ENCODE measurements around the gene LIMS3.
"Not testable (repeated sequence)": the region's sequence is repeated elsewhere in the genome, so short reads cannot be mapped to it uniquely, and the experiment has no call there.

Gene LIMS3, protein sequence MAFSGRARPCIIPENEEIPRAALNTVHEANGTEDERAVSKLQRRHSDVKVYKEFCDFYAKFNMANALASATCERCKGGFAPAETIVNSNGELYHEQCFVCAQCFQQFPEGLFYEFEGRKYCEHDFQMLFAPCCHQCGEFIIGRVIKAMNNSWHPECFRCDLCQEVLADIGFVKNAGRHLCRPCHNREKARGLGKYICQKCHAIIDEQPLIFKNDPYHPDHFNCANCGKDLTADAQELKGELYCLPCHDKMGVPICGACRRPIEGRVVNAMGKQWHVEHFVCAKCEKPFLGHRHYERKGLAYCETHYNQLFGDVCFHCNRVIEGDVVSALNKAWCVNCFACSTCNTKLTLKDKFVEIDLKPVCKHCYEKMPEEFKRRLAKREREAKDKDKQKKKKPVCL

DNA sequence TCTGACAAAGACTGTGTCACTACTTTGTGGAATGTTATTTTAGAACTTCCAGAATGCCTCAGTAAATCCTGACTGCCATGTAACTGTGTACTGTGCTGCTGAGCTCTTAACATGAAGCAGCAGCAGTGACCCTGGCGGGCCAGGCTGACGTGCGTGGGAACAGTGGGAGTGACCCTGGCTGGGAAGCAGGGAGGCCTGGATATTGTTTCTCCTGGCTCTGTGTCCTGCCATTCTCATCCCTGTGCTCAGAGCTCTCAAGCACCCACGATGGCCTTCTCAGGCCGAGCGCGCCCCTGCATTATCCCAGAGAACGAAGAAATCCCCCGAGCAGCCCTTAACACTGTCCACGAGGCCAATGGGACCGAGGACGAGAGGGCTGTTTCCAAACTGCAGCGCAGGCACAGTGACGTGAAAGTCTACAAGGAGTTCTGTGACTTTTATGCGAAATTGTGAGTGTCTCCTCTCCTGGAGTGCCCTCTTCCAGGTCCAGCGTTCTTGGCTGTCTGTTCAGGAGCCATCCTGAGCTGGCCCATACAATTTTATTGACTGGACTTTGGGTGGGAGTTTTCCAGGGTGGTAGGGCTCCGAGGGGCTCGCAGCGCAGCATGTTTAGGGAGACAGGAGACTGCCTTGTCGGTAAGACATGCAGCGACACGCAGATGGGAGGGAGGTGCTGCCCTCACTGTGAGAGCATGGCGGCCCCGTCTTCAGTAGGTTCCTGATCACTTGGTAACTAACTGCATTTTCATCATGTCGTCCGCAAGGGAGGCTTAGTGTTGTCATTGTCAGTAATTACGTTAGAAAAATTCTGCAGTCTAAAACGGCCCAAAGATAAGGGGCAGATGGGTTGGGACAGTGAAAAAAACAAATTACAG, at the start of gene LIMS3:
Gene LIMS3, plus strand, starts transcription at position 227 of the 875 bp plus-strand sequence. Its CDS starts 41 bp downstream, at position 268.
- H3K27ac ChIP-seq; H3K4me1 ChIP-seq (ENCODE audit: control insufficient read depth in 1 of 2, insufficient read depth in 1 of 2, low read depth in 1 of 2, low read length in 1 of 2); H3K27me3 ChIP-seq; H3K36me3 ChIP-seq; H3K4me3 ChIP-seq (ENCODE audit: low read depth in 1 of 2, low read length in 1 of 2); H3K9me3 ChIP-seq: not testable (repeated sequence)

DNA sequence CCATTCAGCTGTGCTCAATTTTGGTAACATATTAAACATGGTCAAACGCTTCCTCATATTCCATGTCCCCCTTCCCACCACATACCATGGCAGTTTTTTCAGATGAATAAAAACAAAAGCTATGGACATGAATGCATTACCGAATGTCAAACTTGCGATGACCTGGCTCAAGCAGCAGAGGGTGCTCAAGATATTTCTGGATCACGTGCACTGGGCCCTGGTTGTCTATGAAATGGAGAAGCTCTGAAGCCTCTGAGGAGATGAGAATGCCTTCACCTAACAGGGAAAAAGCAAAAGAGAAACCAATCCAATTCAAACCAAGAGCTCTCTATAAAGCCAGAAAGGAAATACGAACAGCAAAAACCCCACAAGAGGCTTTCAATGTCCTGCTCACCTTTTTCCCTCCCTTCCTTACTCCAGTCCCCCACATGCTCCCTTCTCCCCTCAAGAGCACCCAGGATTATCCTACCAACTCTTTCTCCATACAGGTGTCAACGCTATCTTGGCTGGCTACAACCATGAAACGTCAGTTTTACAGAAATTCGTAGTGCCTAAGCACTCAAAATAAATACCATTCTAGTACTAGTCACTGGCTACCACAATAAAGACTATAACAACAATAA, 27.2 kb upstream of the LIMS3 start:
- not testable (repeated sequence) for H3K27ac ChIP-seq; H3K4me3 ChIP-seq (ENCODE audit: low read depth in 1 of 2, low read length in 1 of 2); H3K27me3 ChIP-seq; H3K9me3 ChIP-seq; H3K36me3 ChIP-seq; H3K4me1 ChIP-seq (ENCODE audit: control insufficient read depth in 1 of 2, insufficient read depth in 1 of 2, low read depth in 1 of 2, low read length in 1 of 2)

DNA sequence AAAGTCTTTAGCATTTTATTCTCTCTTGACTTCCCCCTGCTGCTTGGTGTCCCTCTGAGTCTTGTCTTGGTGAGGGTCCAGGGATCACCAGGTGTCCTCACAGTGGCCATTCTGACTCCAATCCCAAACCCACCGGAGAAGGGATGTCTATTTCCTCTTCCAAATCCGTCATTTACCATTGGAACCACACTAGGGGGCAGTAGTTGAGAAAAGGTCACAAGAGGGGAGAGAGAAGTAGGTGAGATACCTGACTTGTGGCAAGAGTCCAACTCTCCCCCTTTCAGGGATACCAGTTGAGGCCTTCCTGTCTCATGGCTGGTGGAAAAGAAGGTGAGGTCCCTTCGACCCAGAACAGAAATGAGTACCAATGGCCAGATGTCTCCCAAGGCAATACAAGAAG, 21.9 kb upstream of the LIMS3 start:
- H3K27me3 ChIP-seq; H3K36me3 ChIP-seq; H3K9me3 ChIP-seq; H3K27ac ChIP-seq; H3K4me3 ChIP-seq (ENCODE audit: low read depth in 1 of 2, low read length in 1 of 2); H3K4me1 ChIP-seq (ENCODE audit: control insufficient read depth in 1 of 2, insufficient read depth in 1 of 2, low read depth in 1 of 2, low read length in 1 of 2): not testable (repeated sequence)

DNA sequence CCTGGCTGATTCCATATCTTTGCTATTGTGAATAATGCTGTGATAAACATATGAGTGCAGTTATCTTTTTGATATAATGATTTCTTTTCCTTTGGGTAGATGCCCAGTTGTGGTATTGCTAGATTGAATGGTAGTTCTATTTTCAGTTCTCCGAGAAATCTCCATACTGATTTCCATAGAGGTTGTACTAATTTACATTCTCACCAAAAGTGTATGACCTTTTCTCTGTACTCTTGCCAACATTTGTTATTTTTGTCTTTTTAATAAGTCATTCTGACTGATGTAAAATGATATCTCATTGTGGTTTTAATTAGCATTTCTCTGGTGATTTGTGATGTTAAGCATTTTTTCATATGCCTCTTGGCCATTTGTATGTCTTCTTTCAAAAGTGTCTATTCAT, 16.4 kb upstream of the LIMS3 start:
- H3K4me3 ChIP-seq (ENCODE audit: low read depth in 1 of 2, low read length in 1 of 2); H3K9me3 ChIP-seq; H3K27me3 ChIP-seq; H3K27ac ChIP-seq; H3K36me3 ChIP-seq; H3K4me1 ChIP-seq (ENCODE audit: control insufficient read depth in 1 of 2, insufficient read depth in 1 of 2, low read depth in 1 of 2, low read length in 1 of 2): not testable (repeated sequence)

DNA sequence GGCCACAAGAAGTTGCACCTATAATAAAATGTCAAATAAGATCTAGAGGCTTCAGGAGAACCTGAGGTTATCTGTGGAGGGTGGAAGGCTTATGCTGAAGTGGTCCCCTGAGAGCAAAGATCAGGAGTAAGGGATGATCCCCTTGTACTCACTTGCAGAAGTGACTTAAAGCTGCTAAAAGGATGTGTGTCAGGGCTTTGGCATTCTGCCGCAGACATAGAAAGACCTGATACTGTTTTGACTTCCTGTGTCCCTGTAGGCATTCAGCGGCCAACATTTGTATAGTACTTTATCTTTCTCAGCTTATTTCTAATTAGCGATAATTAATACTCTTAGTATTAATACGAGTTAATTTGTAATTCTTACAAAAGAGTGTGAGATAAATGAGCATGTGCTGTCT, 10.1 kb upstream of the LIMS3 start:
- not testable (repeated sequence) for H3K27me3 ChIP-seq; H3K4me1 ChIP-seq (ENCODE audit: control insufficient read depth in 1 of 2, insufficient read depth in 1 of 2, low read depth in 1 of 2, low read length in 1 of 2); H3K36me3 ChIP-seq; H3K9me3 ChIP-seq; H3K4me3 ChIP-seq (ENCODE audit: low read depth in 1 of 2, low read length in 1 of 2); H3K27ac ChIP-seq

DNA sequence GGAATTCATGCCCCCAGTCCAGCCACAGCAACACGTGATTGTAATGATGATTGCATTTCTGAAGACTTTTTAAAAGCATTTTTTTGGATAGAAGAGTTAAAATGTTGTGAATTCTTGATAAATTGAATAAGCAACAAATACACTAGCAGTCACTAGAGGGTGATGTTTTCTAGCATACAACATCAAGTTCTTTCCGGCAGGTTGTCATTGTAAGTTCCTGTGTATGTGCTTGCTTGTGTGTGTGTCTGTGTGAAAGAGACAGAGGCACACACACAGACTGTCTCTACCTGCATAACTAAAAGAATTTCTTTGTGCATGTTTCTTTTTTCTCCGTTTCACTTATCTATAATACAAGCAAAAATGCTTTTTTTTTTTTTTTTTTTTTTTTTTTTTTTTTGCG, 8.6 kb upstream of the LIMS3 start:
- H3K4me1 ChIP-seq (ENCODE audit: control insufficient read depth in 1 of 2, insufficient read depth in 1 of 2, low read depth in 1 of 2, low read length in 1 of 2); H3K4me3 ChIP-seq (ENCODE audit: low read depth in 1 of 2, low read length in 1 of 2); H3K9me3 ChIP-seq; H3K36me3 ChIP-seq; H3K27me3 ChIP-seq; H3K27ac ChIP-seq: not testable (repeated sequence)

DNA sequence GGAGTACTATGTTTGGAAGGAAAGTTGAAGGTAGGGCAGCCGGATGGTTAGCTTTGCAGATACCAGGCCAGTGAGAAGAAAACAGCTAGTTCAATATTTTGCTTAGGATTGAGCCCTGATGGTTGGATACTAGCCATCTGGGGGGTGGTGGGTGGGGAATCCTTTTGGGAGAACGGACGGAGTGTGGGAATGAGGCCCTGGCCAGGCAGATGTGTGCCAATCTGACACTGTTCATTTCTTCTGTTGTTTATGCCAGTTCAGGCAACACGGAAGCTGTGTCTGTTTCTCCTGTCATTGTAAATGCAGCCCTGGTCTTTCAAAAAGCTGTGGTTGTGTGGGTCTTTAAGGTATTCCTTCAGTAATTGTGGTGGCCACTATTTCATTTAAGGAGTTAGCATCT, 7.5 kb upstream of the LIMS3 start:
- not testable (repeated sequence) for H3K4me1 ChIP-seq (ENCODE audit: control insufficient read depth in 1 of 2, insufficient read depth in 1 of 2, low read depth in 1 of 2, low read length in 1 of 2); H3K4me3 ChIP-seq (ENCODE audit: low read depth in 1 of 2, low read length in 1 of 2); H3K36me3 ChIP-seq; H3K27ac ChIP-seq; H3K9me3 ChIP-seq; H3K27me3 ChIP-seq

DNA sequence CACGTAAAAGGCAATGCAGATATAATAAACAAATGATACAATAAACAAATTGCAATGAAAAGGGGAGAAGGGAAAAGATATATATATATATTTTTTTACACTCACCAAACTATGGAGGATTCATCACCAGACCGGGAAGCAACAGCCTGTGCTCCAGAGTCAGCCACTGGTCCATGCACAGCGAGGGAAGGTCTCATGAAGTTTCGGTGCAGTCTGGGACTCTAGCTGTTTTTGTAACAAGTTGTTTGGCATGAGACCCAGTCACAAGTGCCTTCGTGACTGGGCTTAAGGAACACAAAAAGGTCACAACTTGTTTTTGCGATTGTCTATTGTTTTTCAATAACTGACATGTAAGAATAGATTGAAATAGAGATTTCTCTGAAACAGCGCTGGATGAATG, 4.8 kb upstream of the LIMS3 start:
- not testable (repeated sequence) for H3K9me3 ChIP-seq; H3K4me3 ChIP-seq (ENCODE audit: low read depth in 1 of 2, low read length in 1 of 2); H3K36me3 ChIP-seq

DNA sequence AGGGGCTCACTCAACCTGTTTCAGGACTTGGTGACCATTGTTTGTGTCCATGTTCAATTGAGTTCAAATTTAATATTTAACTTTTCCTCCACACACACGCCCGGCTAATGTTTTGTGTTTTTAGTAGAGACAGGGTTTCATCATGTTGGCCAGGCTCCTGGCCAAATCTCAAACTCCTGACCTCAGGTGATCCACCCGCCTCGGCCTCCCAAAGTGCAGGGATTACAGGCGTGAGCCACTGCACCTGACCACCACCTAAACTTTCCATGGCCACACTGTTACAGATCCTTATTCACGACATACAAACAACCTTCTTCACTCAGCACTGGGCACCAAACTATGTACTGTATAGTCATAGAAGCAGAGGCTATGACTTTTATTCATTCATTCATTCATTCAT, 4.3 kb upstream of the LIMS3 start:
- not testable (repeated sequence) for H3K9me3 ChIP-seq; H3K4me1 ChIP-seq (ENCODE audit: control insufficient read depth in 1 of 2, insufficient read depth in 1 of 2, low read depth in 1 of 2, low read length in 1 of 2); H3K36me3 ChIP-seq; H3K27ac ChIP-seq; H3K4me3 ChIP-seq (ENCODE audit: low read depth in 1 of 2, low read length in 1 of 2); H3K27me3 ChIP-seq

More for the DNA sequence above, 4.8 kb upstream of the LIMS3 start:
- not testable (repeated sequence) for H3K27ac ChIP-seq; H3K27me3 ChIP-seq; H3K4me1 ChIP-seq (ENCODE audit: control insufficient read depth in 1 of 2, insufficient read depth in 1 of 2, low read depth in 1 of 2, low read length in 1 of 2)

DNA sequence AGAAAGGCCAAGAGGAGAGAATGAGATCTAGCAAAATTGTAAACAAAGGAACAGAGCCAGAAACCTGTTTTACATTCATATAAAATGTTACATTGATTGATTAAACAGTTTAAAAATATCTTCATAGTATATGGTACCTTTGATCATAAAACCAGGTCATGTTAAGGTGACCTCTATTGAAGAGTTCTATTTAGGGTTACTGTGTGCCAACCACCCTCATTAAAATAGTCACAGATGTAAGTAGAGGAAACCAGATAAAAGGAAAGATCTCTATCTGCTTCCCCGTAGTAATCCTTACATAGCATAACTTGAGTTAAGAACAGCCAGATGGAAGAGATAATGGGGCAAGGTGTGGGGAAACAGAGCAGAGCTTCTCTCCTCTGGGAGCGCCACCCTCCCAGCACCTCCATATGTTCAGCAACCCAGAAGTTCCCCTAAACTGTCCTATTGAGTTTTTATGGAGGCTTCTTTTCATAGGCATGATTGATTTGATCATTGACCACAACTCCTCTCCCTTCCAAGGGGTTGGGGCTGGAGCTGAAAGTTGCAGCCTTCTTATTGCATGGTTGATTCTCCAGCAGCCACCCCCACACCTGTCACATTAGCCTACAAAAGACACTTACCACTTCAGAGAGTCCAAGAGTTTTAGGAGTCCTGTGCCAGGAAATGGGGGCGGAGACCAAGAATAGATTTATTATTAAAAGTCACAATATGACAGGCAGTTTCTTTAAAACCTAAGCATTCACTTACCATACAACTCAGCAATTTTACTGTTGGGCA, 3.2 kb upstream of the LIMS3 start:
- not testable (repeated sequence) for H3K4me1 ChIP-seq (ENCODE audit: control insufficient read depth in 1 of 2, insufficient read depth in 1 of 2, low read depth in 1 of 2, low read length in 1 of 2); H3K4me3 ChIP-seq (ENCODE audit: low read depth in 1 of 2, low read length in 1 of 2); H3K36me3 ChIP-seq; H3K27me3 ChIP-seq; H3K9me3 ChIP-seq; H3K27ac ChIP-seq

DNA sequence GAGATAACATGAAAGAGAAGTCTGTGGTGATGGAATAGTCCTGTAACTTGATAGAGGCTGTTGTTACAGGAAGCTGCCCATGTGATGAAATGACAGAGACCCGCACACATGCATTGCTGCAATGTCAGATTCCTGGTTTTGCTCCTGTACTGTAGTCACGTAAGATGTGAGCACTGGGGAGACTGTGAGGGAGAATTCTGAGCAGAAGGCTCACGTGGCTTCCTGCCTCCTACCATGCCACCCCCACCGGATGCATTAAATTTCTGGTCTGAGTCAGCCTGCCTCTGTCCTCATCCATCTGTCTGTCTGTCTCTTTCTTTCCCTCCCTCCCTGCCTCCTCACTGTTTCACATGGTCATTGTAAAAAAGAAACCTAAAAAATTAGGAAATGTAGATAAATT, 2.3 kb upstream of the LIMS3 start:
- not testable (repeated sequence) for H3K27ac ChIP-seq; H3K4me3 ChIP-seq (ENCODE audit: low read depth in 1 of 2, low read length in 1 of 2); H3K9me3 ChIP-seq; H3K4me1 ChIP-seq (ENCODE audit: control insufficient read depth in 1 of 2, insufficient read depth in 1 of 2, low read depth in 1 of 2, low read length in 1 of 2); H3K36me3 ChIP-seq; H3K27me3 ChIP-seq

DNA sequence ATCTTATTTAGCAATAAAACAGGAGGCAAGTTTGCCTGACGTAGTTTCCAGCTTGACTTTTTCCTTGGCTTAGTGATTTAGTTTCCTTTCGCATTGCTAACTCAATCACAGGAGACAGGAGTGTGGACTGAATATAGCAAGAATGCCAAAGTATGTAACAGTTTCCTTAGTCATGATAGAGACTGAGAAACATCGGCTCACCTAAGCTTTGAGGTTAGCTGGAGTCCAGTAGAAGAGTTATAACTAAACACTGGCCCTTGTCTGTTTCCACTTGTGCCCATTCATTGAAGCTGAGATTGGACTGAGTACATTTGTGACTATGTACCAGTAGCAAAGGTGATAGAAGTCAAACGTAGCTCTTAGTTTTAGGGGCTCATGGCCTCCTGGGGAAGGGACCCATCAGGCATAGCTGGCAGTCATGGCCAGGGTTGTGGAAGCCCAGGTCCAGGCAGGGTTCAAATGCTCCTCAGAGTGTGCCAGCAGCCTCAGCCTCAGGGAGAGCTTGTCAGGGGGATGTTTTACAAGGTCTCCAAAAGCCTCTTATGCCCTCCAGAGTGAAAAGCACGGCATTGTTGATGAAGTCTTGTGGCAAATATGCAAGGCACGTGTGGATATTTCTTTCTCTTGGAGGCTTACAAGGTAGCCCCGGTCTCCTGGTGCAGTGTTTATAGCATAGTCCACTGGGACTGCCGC, 573 bp upstream of the LIMS3 start:
- not testable (repeated sequence) for H3K4me3 ChIP-seq (ENCODE audit: low read depth in 1 of 2, low read length in 1 of 2)

DNA sequence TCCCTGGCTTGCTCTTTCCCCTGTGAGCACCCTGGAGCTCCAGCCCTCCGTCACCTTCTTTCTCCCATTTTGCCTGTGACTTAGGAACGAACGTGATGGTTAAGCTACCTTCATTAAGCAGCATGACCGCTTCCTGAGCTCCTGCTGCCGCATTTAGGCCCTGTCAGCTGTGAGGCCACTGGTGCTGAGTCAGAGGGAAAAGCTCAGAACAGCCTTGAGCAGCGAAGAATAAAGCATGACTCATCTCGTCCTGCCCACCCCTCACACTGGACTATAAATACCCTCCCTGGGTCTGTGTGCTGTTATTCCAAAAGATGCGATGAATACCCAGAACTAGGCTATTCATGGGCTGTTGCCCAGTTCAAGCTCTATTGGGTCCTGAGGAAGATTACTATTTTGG, 7.3 kb downstream of the LIMS3 start:
- not testable (repeated sequence) for H3K27ac ChIP-seq; H3K4me1 ChIP-seq (ENCODE audit: control insufficient read depth in 1 of 2, insufficient read depth in 1 of 2, low read depth in 1 of 2, low read length in 1 of 2); H3K27me3 ChIP-seq; H3K9me3 ChIP-seq; H3K36me3 ChIP-seq; H3K4me3 ChIP-seq (ENCODE audit: low read depth in 1 of 2, low read length in 1 of 2)

More for the DNA sequence above, 573 bp upstream of the LIMS3 start:
- not testable (repeated sequence) for H3K9me3 ChIP-seq; H3K27me3 ChIP-seq; H3K27ac ChIP-seq; H3K36me3 ChIP-seq; H3K4me1 ChIP-seq (ENCODE audit: control insufficient read depth in 1 of 2, insufficient read depth in 1 of 2, low read depth in 1 of 2, low read length in 1 of 2)

Data from neutrophil (primary cell).